GM13976 (cell line): ENCODE results near the gene SLC22A23.

ENCODE experiments used
- DNase-seq: peaks from one replicate; pipeline ENCODE4 v3.0.0; 2012; ENCODE audit warnings: low spot score
- CTCF ChIP-seq: IDR thresholded peaks from 2 replicates; pipeline ENCODE4 v1.5.1; 2012; ENCODE audit warnings: borderline replicate concordance, mild to moderate bottlenecking; ENCODE audit not compliant: insufficient read depth; ENCODE audit errors: extremely low read depth, missing control alignments, control extremely low read depth
- in situ Hi-C: fragments of 300-500 bp; cut with MboI; formaldehyde crosslinking; loops from one replicate; pipeline ENCODE4 v1.12.0; 2022; ENCODE audit warnings: low sequenced_read_pairs, mixed read lengths, inconsistent platforms; ENCODE audit not compliant: unreplicated experiment

SLC22A23 gene

DNA sequence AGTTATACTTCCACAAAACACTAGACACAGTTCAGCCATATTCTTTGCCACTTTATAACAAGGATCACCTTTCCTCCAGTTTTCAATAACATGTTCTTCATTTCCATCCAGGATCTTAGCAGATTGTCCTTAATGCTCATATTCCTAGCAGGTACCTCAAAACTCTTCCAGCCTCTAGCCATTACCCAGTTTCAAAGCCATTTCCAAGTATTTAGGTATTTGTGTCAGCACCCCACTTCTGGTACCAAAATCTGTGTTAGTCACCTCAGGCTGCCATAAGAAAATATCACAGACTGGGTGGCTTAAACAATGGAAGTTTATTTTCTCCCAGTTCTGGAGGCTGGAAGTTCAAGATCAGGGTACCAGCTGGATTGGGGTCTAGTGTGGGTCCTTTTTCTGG, 23.2 kb upstream of the SLC22A23 start:
- no peak for TF ChIP-seq CTCF
- in situ Hi-C loops: no loop called here
- DNase-seq: no peak

DNA sequence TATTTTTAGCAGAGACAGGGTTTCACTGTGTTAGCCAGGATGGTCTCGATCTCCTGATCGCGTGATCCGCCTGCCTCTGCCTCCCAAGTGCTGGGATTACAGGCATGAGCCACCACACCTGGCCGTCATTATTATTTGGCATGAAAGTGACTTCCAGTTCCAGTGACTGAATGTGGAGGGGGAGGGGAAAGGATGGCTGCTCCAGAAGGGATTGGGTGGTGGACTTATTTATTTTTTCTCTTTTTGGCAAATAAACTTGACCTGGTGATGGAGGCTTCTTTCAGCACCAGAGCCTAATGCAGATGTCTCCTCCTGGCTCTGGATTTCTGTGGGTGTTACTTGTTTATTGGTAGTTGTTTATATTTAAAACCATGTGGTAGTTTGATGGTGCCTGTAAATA, 16.9 kb upstream of the SLC22A23 start:
- in situ Hi-C loops: loop anchor here (25.0 kb wide), 1 partner anchor 186 kb away; no protein-coding TSS in a partner anchor
- DNase-seq: no peak
- no peak for TF ChIP-seq CTCF

GRCh38 chr6:3471711-3472110, 14.9 kb upstream of the SLC22A23 start:
- no peak for DNase-seq
- no peak for TF ChIP-seq CTCF
- in situ Hi-C loops: loop anchor here (25.0 kb wide), 1 partner anchor 184 kb away; no protein-coding TSS in a partner anchor

GRCh38 chr6:3471286-3471685, 14.4 kb upstream of the SLC22A23 start:
- no peak for DNase-seq
- in situ Hi-C loops: loop anchor here (25.0 kb wide), 1 partner anchor 184 kb away; no protein-coding TSS in a partner anchor
- TF ChIP-seq CTCF: no peak

- DNase-seq: no peak
- in situ Hi-C loops: loop anchor here (25.0 kb wide), 1 partner anchor 181 kb away; no protein-coding TSS in a partner anchor
- TF ChIP-seq CTCF: no peak
Observed at GRCh38 chr6:3468585-3468984, 11.7 kb upstream of the SLC22A23 start.

DNA sequence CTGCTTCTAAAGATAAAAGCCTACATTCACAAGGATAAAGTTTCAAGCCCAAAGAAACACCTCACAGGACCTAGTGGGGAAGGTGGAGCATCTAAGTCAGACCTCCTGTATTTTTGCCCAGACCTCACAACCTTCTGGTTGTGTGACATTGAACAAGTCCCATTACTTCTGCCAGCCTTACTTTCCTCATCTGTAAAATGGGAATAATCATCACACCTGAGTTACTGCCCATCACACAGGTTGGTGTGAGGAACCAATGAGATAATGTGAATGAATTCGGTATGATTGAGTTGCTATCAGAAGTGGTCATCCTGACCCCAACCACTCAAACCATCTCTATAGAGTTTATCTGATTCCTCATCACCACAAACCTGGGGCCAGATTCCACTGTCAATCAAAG, 11.1 kb upstream of the SLC22A23 start:
- TF ChIP-seq CTCF: no peak
- DNase-seq: no peak
- in situ Hi-C loops: loop anchor here (25.0 kb wide), 1 partner anchor 181 kb away; no protein-coding TSS in a partner anchor
